GM18508 (cell line): ENCODE results near the gene FYB2.

ENCODE experiments used
- ATAC-seq: cut with Tn5 transposase; IDR thresholded peaks from one replicate; pipeline ENCODE4 v1.9.1; 2021; ENCODE audit warnings: moderate number of reproducible peaks; ENCODE audit not compliant: insufficient read depth, unreplicated experiment

The FYB2 gene, protein sequence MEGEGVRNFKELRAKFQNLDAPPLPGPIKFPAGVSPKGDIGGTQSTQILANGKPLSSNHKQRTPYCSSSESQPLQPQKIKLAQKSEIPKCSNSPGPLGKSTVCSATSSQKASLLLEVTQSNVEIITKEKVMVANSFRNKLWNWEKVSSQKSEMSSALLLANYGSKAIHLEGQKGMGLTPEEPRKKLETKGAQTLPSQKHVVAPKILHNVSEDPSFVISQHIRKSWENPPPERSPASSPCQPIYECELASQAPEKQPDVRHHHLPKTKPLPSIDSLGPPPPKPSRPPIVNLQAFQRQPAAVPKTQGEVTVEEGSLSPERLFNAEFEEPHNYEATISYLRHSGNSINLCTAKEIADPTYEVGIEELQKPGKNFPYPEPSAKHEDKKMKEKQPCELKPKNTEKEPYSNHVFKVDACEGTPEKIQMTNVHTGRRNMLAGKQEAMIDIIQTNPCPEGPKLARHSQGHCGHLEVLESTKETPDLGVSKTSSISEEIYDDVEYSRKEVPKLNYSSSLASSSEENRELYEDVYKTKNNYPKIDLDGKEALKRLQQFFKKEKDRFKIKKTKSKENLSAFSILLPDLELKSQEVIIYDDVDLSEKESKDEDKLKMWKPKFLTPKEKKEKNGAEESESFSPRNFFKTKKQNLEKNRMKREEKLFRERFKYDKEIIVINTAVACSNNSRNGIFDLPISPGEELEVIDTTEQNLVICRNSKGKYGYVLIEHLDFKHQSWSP

DNA sequence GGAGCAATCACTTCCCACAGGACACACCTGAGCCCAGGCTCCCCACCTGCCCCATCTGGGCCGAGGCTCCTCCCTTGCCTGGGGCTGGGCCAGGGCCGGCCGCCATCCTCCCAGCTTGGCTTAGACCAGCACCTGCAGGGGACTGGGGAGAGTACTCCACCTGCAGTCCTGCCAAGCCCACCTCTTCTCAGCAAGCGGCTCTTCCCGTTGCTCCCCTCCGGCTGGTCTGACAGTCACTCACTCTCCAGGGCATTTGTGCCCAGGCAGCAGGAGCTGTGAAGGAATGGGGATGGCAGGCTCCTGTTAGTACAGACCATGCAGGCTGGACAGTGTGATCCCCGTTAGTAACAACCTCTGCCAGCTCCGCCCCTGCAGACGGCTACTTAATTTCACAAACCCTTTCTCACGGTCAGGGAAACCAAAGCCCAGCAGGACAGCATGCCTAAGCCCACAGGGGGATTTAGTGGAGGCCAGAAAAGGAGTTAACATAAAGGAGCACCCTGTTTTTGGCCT is at the start of gene FYB2:
FYB2 (minus strand) TSS at position 18 of the 513 bp plus-strand sequence. CDS start 114 bp downstream, outside the sequence.
- no peak for ATAC-seq

- ATAC-seq: no peak
Measured at GRCh38 chr1:56868761-56869160, 49.6 kb upstream of the FYB2 start.

GRCh38 chr1:56867491-56867890 is 48.3 kb upstream of the FYB2 start:
- no peak for ATAC-seq

DNA sequence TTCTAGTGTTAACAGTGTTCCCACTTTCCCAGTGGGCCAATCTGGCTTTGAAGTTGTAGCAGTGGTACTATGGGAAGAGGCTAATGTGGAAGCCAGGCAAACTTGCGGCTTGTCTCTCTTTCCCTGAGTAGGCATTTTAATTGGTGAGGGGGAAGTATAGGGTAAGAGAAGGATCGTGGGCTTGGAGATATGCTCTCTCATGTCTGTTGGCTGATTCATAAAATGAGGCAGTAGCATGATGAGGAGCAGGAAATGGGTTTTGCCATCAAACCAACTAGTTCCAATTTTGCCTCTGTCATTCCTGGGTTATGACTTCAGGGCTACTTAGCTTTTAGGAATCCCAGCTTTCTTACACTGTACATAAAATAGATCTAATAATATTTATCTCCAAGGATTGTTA is 47.5 kb upstream of the FYB2 start:
- ATAC-seq: no peak

DNA sequence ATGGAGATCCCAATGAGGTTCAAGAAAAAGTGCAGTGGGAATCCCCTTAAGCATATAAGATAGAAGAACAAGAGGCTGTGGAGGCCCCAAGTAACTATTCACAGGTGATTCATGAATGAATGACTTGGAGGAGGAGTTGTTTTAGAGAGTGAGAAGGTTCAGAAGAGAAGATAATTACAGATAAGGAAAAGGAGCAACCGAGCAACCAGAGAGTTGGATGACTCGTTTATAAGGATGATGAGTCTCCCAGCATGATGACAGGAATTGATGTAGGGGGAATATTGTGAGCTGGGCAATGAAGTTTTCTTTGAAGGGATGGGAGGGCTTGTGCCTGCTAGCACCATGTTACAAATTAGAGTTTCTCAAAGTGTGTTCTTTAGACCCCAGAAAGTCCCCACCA is 45.2 kb upstream of the FYB2 start:
- no peak for ATAC-seq

DNA sequence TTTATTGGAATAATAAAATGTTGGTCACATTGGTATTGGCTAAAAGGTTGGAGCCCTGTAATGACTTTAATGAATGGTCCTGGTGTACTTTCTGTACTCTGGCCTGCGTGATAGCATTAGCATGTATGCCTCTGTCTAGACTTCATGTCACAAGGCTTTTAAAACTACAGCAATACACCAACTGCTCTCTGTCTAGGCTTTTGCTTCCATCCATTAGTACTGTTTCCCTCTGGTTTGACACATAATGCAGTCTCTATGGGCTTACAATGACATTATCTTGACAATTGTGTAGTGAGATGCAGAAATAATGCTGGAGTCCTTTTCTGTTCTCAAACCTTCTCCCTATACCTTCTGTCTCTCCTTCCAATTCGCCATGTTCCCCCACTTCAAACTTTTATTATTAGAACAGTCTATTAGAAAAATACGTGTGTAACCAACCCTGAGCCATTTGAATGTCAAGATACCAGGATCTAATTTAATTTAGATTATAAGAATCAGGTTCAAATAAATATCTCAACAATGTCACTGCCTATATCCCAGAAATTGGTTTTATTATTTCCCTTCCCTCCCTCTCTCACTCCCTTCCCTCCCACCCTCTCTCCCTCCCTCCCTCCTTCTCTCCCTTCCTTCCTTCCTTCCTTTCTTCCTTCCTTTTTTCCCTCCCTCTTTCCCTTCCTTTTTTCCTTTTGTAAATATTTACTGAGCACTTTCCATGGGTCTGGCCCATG is 44.2 kb upstream of the FYB2 start:
- no peak for ATAC-seq

DNA sequence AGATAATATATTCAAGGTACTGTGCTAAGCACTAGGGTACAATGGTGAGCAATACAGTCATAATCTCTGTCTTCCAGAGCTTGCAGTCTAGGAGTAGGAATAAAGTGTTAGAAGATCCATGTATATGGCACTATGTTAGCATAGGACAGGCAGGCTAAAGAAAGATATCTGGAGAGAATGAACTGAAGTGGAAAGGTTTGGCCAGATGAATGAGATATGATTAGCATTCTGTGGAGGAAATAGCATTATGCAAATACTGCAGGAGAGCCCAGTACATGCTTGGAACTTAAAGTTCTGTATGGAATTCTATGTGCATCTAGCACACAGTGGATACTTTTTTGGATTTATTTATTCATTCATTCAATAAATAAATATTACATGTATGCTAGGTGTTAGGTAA is 40.1 kb upstream of the FYB2 start:
- no peak for ATAC-seq

GRCh38 chr1:56856186-56856585 is 37.0 kb upstream of the FYB2 start:
- no peak for ATAC-seq

GRCh38 chr1:56855190-56855589 is 36.0 kb upstream of the FYB2 start:
- no peak for ATAC-seq

GRCh38 chr1:56854521-56855099 is 35.4 kb upstream of the FYB2 start, which contains the start of gene C8A:
Gene C8A, plus strand, starts transcription at chr1:56854797. Its CDS starts 105 bp downstream, at chr1:56854902.
- no peak for ATAC-seq

GRCh38 chr1:56852476-56852875 is 33.3 kb upstream of the FYB2 start:
- no peak for ATAC-seq

- ATAC-seq: no peak
Measured at GRCh38 chr1:56850922-56851321, 31.7 kb upstream of the FYB2 start.

GRCh38 chr1:56850411-56850810 is 31.2 kb upstream of the FYB2 start:
- ATAC-seq: no peak

GRCh38 chr1:56849750-56850149 is 30.5 kb upstream of the FYB2 start:
- ATAC-seq: no peak

DNA sequence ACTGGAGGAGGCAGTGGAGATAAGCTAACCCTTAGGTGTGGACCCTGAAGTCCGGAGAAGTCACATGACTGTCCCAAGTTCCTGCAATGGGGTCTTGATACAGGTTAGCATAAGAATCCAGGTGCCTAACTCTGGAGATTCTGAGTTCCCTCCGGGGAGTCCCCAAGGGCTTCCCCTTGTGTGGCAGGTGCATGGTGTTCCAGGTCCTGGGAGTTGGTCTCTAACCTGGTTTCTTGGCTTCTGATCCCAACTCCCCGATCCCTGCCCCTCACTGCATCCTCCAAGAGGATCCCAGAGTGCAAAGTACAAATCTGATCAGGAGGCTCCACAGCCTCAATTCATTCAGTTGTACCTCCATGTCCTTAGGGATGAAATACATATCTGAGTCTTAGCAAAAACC is 26.1 kb upstream of the FYB2 start:
- ATAC-seq: no peak

DNA sequence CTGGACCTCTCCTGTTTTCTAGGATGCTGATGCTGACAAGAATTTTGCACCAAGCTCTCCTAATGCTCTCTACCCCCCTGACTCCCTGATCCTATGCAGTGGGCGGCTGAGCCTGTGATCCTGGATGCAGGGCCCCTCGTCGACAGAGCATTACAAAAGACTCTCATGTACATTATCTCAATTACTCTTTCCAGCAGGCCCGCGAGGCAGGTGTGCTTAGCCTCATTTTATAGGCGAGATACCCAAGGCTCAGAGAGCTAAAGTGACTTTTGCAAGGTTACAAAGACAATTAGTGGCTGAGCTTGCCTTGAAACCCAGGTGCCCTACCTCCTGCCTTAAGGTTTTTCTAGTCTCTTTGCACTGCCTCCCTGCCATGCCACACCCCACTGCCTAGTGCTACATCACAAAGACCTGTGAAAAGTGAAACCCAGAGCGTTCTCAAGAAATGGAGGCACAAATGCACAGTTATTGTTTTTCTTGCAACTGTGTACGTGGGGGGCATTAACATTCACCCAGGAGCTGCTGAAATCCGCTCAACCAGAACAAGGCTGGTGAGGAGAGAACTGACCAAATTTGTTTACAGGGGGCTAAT is 25.4 kb upstream of the FYB2 start:
- ATAC-seq: no peak

DNA sequence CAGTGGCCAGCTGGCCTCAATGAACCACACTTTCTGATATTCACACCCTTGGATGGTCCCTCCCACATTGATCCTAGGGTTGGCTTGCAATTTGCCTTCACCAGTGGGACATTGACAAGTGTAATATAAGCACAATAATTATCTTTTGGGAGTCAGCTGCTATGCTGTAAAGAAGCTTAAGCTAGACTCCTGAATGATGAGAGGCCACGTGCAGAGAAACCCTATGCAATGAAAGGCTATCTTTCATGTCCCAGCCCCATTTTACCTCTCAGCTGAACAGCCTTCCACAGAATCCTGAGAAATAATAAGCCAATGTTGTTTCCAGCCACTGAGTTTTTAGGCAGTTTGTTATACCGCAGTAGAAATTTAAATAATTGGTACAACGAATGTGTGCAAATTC is 24.3 kb upstream of the FYB2 start:
- no peak for ATAC-seq

DNA sequence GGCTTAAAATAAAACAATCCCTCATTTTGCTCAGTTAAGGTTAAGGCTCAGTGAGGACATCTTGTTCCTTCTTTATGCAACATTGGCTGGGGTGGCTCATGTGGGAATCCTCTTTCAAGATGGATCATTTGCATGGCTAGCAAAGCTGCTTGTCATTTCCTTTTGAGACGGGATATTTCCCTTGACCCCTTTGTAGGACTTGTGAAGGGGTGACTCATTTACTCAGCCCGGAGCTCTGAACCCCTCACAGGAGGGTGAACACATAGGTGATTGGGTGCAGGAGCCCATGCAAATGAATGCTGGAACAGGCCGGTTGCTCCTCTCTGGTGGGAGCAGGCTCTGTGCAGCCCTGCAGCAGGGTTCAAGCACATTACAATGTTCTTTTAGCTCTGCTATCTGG is 19.6 kb upstream of the FYB2 start:
- ATAC-seq: no peak

DNA sequence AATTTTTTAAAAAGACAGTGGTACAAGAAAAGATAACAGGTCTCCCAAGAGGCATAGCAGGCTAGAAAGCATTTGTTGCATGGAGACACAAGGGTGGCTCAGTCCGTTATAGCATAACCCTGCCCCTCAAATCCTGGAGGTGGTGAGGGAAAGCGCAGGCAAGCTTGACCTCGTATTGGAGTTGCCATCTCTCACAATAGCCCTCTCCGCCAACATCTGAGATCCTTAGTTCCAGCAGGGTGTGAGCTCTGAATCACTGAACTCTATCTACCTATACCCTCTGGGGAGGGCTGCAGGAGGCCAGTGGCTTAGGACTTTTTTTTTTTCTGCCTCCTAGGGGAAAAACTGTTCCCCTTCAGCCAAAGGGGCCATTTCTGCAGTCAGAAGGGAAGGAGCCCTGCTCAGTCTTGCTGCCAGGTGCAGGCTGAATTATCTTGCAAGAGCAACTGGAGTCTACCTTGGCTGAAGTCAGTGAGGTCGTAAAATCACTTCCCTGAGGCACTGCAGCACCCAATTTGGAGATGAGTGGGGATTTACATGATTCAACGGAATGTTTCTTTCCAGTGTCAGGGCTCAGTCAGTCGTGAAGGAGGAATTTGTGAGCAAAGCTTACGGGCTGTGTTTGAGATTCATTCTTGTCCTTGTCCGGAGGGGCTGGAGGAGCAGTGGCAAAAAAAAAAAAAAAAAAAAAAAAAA is 18.2 kb upstream of the FYB2 start:
- ATAC-seq: no peak
